Mesenchymal stem cell (in vitro differentiated cells and primary cell): ENCODE results near the gene TRIM2.

Source experiments
- DNase-seq: peaks from one replicate; pipeline ENCODE4 v3.0.0-alpha.2; 2013
- H2AFZ ChIP-seq: one replicate; pipeline ENCODE4 v1.6.1; 2013; ENCODE audit warnings: low read depth, mild to moderate bottlenecking, control low read depth, inconsistent platforms, low read length, moderate library complexity
- H2AK5ac ChIP-seq: 2 replicates; pipeline ENCODE4 v1.6.1; 2013; ENCODE audit warnings: low read length, moderate library complexity, mild to moderate bottlenecking, inconsistent platforms; ENCODE audit not compliant: severe bottlenecking
- H2BK120ac ChIP-seq: one replicate; pipeline ENCODE4 v1.6.1; 2013; ENCODE audit warnings: low read depth, mild to moderate bottlenecking, inconsistent platforms, low read length, moderate library complexity
- H2BK12ac ChIP-seq, 2 experiments: one replicate each; pipeline ENCODE4 v1.6.1; 2013; ENCODE audit warnings: inconsistent platforms in 2 of 2, low read length in 2 of 2, mild to moderate bottlenecking in 2 of 2, moderate library complexity in 2 of 2, control low read depth in 1 of 2
- H2BK15ac ChIP-seq: one replicate; pipeline ENCODE4 v1.6.1; 2013; ENCODE audit warnings: mild to moderate bottlenecking, low read depth, inconsistent platforms; ENCODE audit not compliant: poor library complexity, severe bottlenecking
- H2BK5ac ChIP-seq: 2 replicates; pipeline ENCODE4 v1.6.1; 2013; ENCODE audit warnings: low read depth, mild to moderate bottlenecking, low read length, control low read depth, inconsistent platforms; ENCODE audit not compliant: poor library complexity, severe bottlenecking
- H3K14ac ChIP-seq, 2 experiments: one replicate each; pipeline ENCODE4 v1.6.1; 2013; ENCODE audit warnings: inconsistent platforms in 2 of 2, low read length in 2 of 2, control low read depth in 1 of 2, mild to moderate bottlenecking in 1 of 2, moderate library complexity in 1 of 2
- H3K18ac ChIP-seq, 2 experiments: one replicate each; pipeline ENCODE4 v1.6.1; 2013; ENCODE audit warnings: inconsistent platforms in 2 of 2, low read length in 2 of 2, control low read depth in 1 of 2, low read depth in 1 of 2, mild to moderate bottlenecking in 1 of 2
- H3K23ac ChIP-seq, 2 experiments: one replicate each; pipeline ENCODE4 v1.6.1; 2013; ENCODE audit warnings: inconsistent platforms in 2 of 2, low read length in 2 of 2, mild to moderate bottlenecking in 2 of 2, moderate library complexity in 2 of 2, control low read depth in 1 of 2
- H3K27ac ChIP-seq: 2 replicates; pipeline ENCODE4 v1.5.1; 2013; ENCODE audit warnings: mild to moderate bottlenecking, moderate library complexity, low read length, control low read depth, inconsistent platforms; ENCODE audit not compliant: poor library complexity, severe bottlenecking
- H3K27me3 ChIP-seq, 2 experiments: 2 replicates each; pipeline versions ENCODE4 v1.6.1 to v1.7.0; 2013; ENCODE audit warnings: low read length in 2 of 2, mild to moderate bottlenecking in 2 of 2, moderate library complexity in 2 of 2, control low read depth in 1 of 2, inconsistent platforms in 1 of 2; ENCODE audit not compliant: control insufficient read depth in 1 of 2, insufficient read depth in 1 of 2
- H3K36me3 ChIP-seq, 2 experiments: 2 replicates each; pipeline versions ENCODE4 v1.6.1 to v1.7.0; 2013; ENCODE audit warnings: low read length in 2 of 2, control low read depth in 1 of 2, inconsistent platforms in 1 of 2, low read depth in 1 of 2, mild to moderate bottlenecking in 1 of 2; ENCODE audit not compliant: insufficient read depth in 2 of 2, control insufficient read depth in 1 of 2
- H3K4ac ChIP-seq, 2 experiments: one replicate each; pipeline ENCODE4 v1.6.1; 2013; ENCODE audit warnings: inconsistent platforms in 2 of 2, low read length in 2 of 2, mild to moderate bottlenecking in 2 of 2, moderate library complexity in 2 of 2, control low read depth in 1 of 2, low read depth in 1 of 2
- H3K4me1 ChIP-seq: 2 replicates; pipeline ENCODE4 v1.6.1; 2013; ENCODE audit warnings: low read depth, low read length, control low read depth; ENCODE audit not compliant: control insufficient read depth, insufficient read depth
- H3K4me2 ChIP-seq: 2 replicates; pipeline ENCODE4 v1.6.1; 2013; ENCODE audit warnings: low read length, mild to moderate bottlenecking, inconsistent platforms; ENCODE audit not compliant: poor library complexity, severe bottlenecking
- H3K4me3 ChIP-seq, 2 experiments: 2 replicates each; pipeline versions ENCODE4 v1.5.1 to v1.7.0; 2013; ENCODE audit warnings: low read length in 2 of 2, mild to moderate bottlenecking in 2 of 2, control low read depth in 1 of 2, low read depth in 1 of 2; ENCODE audit not compliant: insufficient read depth in 1 of 2
- H3K79me1 ChIP-seq: replicated peaks from 2 replicates; pipeline ENCODE4 v1.6.1; 2013; ENCODE audit warnings: mild to moderate bottlenecking, control low read depth, low read length, inconsistent platforms; ENCODE audit not compliant: poor library complexity, severe bottlenecking
- H3K9ac ChIP-seq: 2 replicates; pipeline ENCODE4 v1.7.0; 2013; ENCODE audit warnings: mild to moderate bottlenecking, low read length, moderate library complexity
- H3K9me3 ChIP-seq: 2 replicates; pipeline ENCODE4 v1.7.0; 2013; ENCODE audit warnings: mild to moderate bottlenecking, low read length; ENCODE audit not compliant: control insufficient read depth
- H4K8ac ChIP-seq: one replicate; pipeline ENCODE4 v1.6.1; 2013; ENCODE audit warnings: inconsistent platforms, mild to moderate bottlenecking, low read length, moderate library complexity
- H4K91ac ChIP-seq: one replicate; pipeline ENCODE4 v1.6.1; 2013; ENCODE audit warnings: mild to moderate bottlenecking, low read length, inconsistent platforms
- WGBS: methylation state at CpG from one replicate; pipeline ENCODE4 v1.1.7; 2013; ENCODE audit warnings: mixed read lengths; 5-methylcytosine and 5-hydroxymethylcytosine counted together

The TRIM2 gene

DNA sequence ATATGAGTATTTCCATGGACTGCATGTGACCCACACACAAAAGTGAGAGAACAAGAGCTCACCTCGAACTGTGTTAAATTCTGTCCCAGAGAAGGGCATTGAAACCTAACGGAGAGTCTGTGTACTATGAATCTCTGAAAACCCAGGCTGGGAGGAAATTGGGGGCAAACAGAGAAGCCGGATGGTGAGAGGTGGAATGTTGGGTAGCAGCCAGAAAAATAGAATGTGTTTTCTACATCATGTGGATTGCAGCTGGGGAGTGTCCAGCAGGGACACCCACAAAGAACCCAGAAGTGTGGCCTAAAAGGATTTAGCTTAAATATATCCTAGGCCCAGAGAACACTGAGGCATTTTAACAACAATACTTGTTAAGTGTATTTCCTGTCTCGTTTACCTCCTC lies 178.9 kb downstream of the TRIM2 start:
- Histone ChIP-seq H3K36me3 (no peaks in the 10 kb centered on the region), H3K4me1 (no peaks in the 10 kb centered on the region), H3K27me3 (no peaks in the 10 kb centered on the region), H2BK5ac (no peak overlapping the region), H2BK15ac (no peak overlapping the region), H3K23ac (no peak overlapping the region), H3K4me3 (no peak overlapping the region), H3K9ac (no peak overlapping the region), H2BK12ac (no peak overlapping the region), H2AK5ac (no peak overlapping the region), H3K4ac (no peak overlapping the region), H3K27ac (no peak overlapping the region), H3K4me2 (no peak overlapping the region), H3K14ac (no peak overlapping the region), H3K79me1 (peaks cover 1% of the 10 kb centered on the region), H4K8ac (no peak overlapping the region), H3K18ac (no peak overlapping the region), H4K91ac (peak overlapping the region; percentile 15), H2AFZ (no peak overlapping the region), H3K9me3 (no peaks in the 10 kb centered on the region), H2BK120ac (no peak overlapping the region)
- no peak for DNase-seq
- 94% methylated on average over 3 of the region's 4 CpGs for WGBS

- H4K91ac ChIP-seq, result no peak overlapping the region
- no peak overlapping the region for H2BK5ac ChIP-seq
- H3K4me3 ChIP-seq, result no peak overlapping the region
- no peak overlapping the region for H3K4ac ChIP-seq
- H2AK5ac ChIP-seq, result no peak overlapping the region
- H3K79me1 ChIP-seq, result peaks cover 1% of the 10 kb centered on the region
- no peak overlapping the region for H2BK12ac ChIP-seq
- no peak overlapping the region for H3K14ac ChIP-seq
- WGBS, result no CpG with 5 or more reads among the region's 1 CpG
- H3K27ac ChIP-seq, result no peak overlapping the region
- no peak overlapping the region for H3K18ac ChIP-seq
- no peaks in the 10 kb centered on the region for H3K4me1 ChIP-seq
- no peaks in the 10 kb centered on the region for H3K36me3 ChIP-seq
- H2AFZ ChIP-seq, result no peak overlapping the region
- no peak overlapping the region for H3K9ac ChIP-seq
- H3K23ac ChIP-seq, result no peak overlapping the region
- H3K4me2 ChIP-seq, result no peak overlapping the region
- H3K27me3 ChIP-seq, result no peaks in the 10 kb centered on the region
- H4K8ac ChIP-seq, result no peak overlapping the region
- no peak for DNase-seq
- no peak overlapping the region for H2BK120ac ChIP-seq
- no peak overlapping the region for H2BK15ac ChIP-seq
- H3K9me3 ChIP-seq, result no peaks in the 10 kb centered on the region
Observed at GRCh38 chr4:153384160-153384559, 179.9 kb downstream of the TRIM2 start.

GRCh38 chr4:153385784-153386183 lies 181.5 kb downstream of the TRIM2 start:
- 100% methylated on average over 2 of the region's 2 CpGs for WGBS

DNA sequence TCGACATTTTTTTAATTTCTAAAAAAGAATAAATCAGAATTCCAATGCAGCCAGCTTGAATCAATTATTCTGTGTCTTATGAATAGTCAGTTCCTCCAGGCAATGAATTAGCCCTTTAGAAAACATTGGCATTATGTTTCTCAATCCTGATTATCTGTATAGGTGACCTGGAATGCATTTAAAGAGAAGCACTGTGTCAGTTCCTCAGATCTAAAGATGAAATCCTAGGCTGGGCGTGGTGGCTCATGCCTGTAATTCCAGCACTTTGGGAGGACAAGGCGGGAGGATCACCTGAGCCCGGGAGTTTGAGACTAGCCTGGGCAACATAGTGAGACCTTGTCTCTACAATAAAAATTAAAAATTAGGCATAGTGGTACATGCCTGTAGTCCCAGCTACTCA lies 183.7 kb downstream of the TRIM2 start:
- Histone ChIP-seq H3K36me3 (no peaks in the 10 kb centered on the region), H3K18ac (no peak overlapping the region), H3K79me1 (no peaks in the 10 kb centered on the region), H3K4me2 (no peak overlapping the region), H2BK5ac (no peak overlapping the region), H2BK12ac (no peak overlapping the region), H3K27ac (no peak overlapping the region), H2BK120ac (no peak overlapping the region), H3K14ac (no peak overlapping the region), H2AFZ (no peak overlapping the region), H4K8ac (no peak overlapping the region), H4K91ac (no peak overlapping the region), H3K4me1 (peaks cover 3% of the 10 kb centered on the region), H3K9me3 (no peaks in the 10 kb centered on the region), H2BK15ac (no peak overlapping the region), H3K4ac (no peak overlapping the region), H2AK5ac (no peak overlapping the region), H3K23ac (no peak overlapping the region), H3K4me3 (no peak overlapping the region), H3K27me3 (no peaks in the 10 kb centered on the region), H3K9ac (no peak overlapping the region)
- no peak for DNase-seq
- 97% methylated on average over 2 of the region's 4 CpGs for WGBS

More at GRCh38 chr4:153385784-153386183, 181.5 kb downstream of the TRIM2 start:
- no peaks in the 10 kb centered on the region for H3K27me3 ChIP-seq
- no peak overlapping the region for H2BK120ac ChIP-seq
- no peak overlapping the region for H3K23ac ChIP-seq
- H2AFZ ChIP-seq, result no peak overlapping the region
- H3K4me2 ChIP-seq, result no peak overlapping the region
- no peak overlapping the region for H3K4ac ChIP-seq
- H4K91ac ChIP-seq, result no peak overlapping the region
- H3K9me3 ChIP-seq, result no peaks in the 10 kb centered on the region
- H2BK12ac ChIP-seq, result no peak overlapping the region
- no peak overlapping the region for H3K18ac ChIP-seq
- no peaks in the 10 kb centered on the region for H3K36me3 ChIP-seq
- no peak overlapping the region for H3K14ac ChIP-seq
- H4K8ac ChIP-seq, result no peak overlapping the region
- H3K79me1 ChIP-seq, result peaks cover 1% of the 10 kb centered on the region
- no peaks in the 10 kb centered on the region for H3K4me1 ChIP-seq
- H3K4me3 ChIP-seq, result no peak overlapping the region
- no peak overlapping the region for H3K9ac ChIP-seq
- H2AK5ac ChIP-seq, result no peak overlapping the region
- no peak overlapping the region for H3K27ac ChIP-seq
- no peak for DNase-seq
- H2BK15ac ChIP-seq, result no peak overlapping the region
- H2BK5ac ChIP-seq, result no peak overlapping the region
